DOHH2 (cell line): ENCODE measurements around the gene OTUD5.

ENCODE experiments used
- CTCF ChIP-seq: fragments of 200-600 bp; sonication (generic); IDR thresholded peaks from one replicate; pipeline ENCODE4 v1.5.1; 2014; ENCODE audit warnings: antibody characterized with exemption, mild to moderate bottlenecking, low read depth, low read length; ENCODE audit not compliant: poor library complexity, severe bottlenecking
- EZH2phosphoT487 ChIP-seq: fragments of 200-600 bp; sonication (generic); IDR thresholded peaks from 2 replicates; pipeline ENCODE4 v1.6.1; 2017; ENCODE audit warnings: borderline replicate concordance, mild to moderate bottlenecking, antibody characterized with exemption, low read length, moderate library complexity, mixed read lengths

GRCh38 chrX:49001521-49002090 is 44.2 kb upstream of the OTUD5 start:
- TF ChIP-seq CTCF (no peak), EZH2phosphoT487 (no peak)
